Keratinocyte (primary cell): ENCODE measurements around the gene CD81. TPM values are rescaled to one million over a fixed set of nuclear protein-coding genes. Genes with fewer than 3 reads are reported as not detected.

Experiments used
- DNase-seq: peaks from one replicate; pipeline ENCODE4 v3.0.0-alpha.2; 2011; ENCODE audit warnings: low read depth, missing footprints, low spot score
- FAIRE-seq: peaks from 2 replicates; lab custom pipeline; 2011; peaks lifted over from hg19 to GRCh38; lab: Jason Lieb, UNC
- H2AFZ ChIP-seq: 2 replicates; pipeline ENCODE4 v1.6.0; 2012; ENCODE audit warnings: low read length, control low read depth, inconsistent platforms; ENCODE audit not compliant: control insufficient read depth
- H3K27ac ChIP-seq: 2 replicates; pipeline ENCODE4 v1.5.1; 2011; ENCODE audit warnings: low read length; ENCODE audit not compliant: control insufficient read depth, insufficient read depth
- H3K27me3 ChIP-seq: 3 replicates; pipeline ENCODE4 v1.6.0; 2011; ENCODE audit warnings: low read length; ENCODE audit not compliant: control insufficient read depth, insufficient read depth; ENCODE audit errors: extremely low read depth
- H3K36me3 ChIP-seq, 2 experiments: 2 replicates in 1 of 2; 3 replicates in 1 of 2; pipeline ENCODE4 v1.5.1; 2011; ENCODE audit warnings: low read length in 2 of 2, mild to moderate bottlenecking in 1 of 2; ENCODE audit not compliant: control insufficient read depth in 2 of 2, insufficient read depth in 2 of 2; ENCODE audit errors: extremely low read depth in 1 of 2
- H3K4me1 ChIP-seq: 3 replicates; pipeline ENCODE4 v1.5.1; 2011; ENCODE audit warnings: low read length; ENCODE audit not compliant: control insufficient read depth, insufficient read depth; ENCODE audit errors: extremely low read depth
- H3K4me2 ChIP-seq: 3 replicates; pipeline ENCODE4 v1.6.0; 2011; ENCODE audit warnings: low read depth, low read length; ENCODE audit not compliant: control insufficient read depth, insufficient read depth; ENCODE audit errors: extremely low read depth
- H3K4me3 ChIP-seq, 3 experiments: fragments of 200-600 bp in 1 of 3; sonication (generic) in 1 of 3; 2 replicates in 2 of 3; 3 replicates in 1 of 3; pipeline ENCODE4 v1.5.1; 2011 to 2016; ENCODE audit warnings: low read length in 3 of 3, mild to moderate bottlenecking in 3 of 3, control low read depth in 2 of 3, inconsistent platforms in 1 of 3, low read depth in 1 of 3, mixed read lengths in 1 of 3, mixed run types in 1 of 3, moderate library complexity in 1 of 3; ENCODE audit not compliant: control insufficient read depth in 2 of 3, insufficient read depth in 2 of 3; ENCODE audit errors: extremely low read depth in 1 of 3
- H3K79me2 ChIP-seq: 2 replicates; pipeline ENCODE4 v1.6.0; 2012; ENCODE audit warnings: low read length; ENCODE audit not compliant: control insufficient read depth, insufficient read depth
- H3K9ac ChIP-seq: 3 replicates; pipeline ENCODE4 v1.6.0; 2011; ENCODE audit warnings: low read length; ENCODE audit not compliant: control insufficient read depth, insufficient read depth; ENCODE audit errors: extremely low read depth
- H3K9me1 ChIP-seq: 3 replicates; pipeline ENCODE4 v1.6.0; 2011; ENCODE audit warnings: low read length; ENCODE audit not compliant: control insufficient read depth, insufficient read depth; ENCODE audit errors: extremely low read depth
- H3K9me3 ChIP-seq: 2 replicates; pipeline ENCODE4 v1.5.1; 2012; ENCODE audit warnings: low read depth, low read length; ENCODE audit not compliant: control insufficient read depth
- H4K20me1 ChIP-seq: 3 replicates; pipeline ENCODE4 v1.6.0; 2011; ENCODE audit warnings: low read length; ENCODE audit not compliant: control insufficient read depth, insufficient read depth; ENCODE audit errors: extremely low read depth
- EZH2 ChIP-seq: IDR thresholded peaks from one replicate; pipeline ENCODE4 v1.6.1; 2012; ENCODE audit warnings: inconsistent platforms, mild to moderate bottlenecking, low read length, moderate library complexity
- dilution Hi-C: fragments of 300-500 bp; cut with MboI; formaldehyde crosslinking; loops from one replicate; pipeline ENCODE4 v1.7.0; 2020; ENCODE audit warnings: low sequenced_read_pairs; ENCODE audit not compliant: extremely low pct_ligation_motif_present
- polyA plus RNA-seq, 5 experiments: library from polyadenylated mRNA; depleted of rRNA in 3 of 5; stranded (reverse) in 3 of 5; stranded (forward) in 1 of 5; unstranded in 1 of 5; fragments of >200 nt; gene quantifications; 1 replicate in 1 of 5; 2 replicates in 3 of 5; 3 replicates in 1 of 5; pipeline versions ENCODE4 v1.2.1 to v1.2.3, GENCODE V29; 2011 to 2012; ENCODE audit warnings: missing spikeins in 2 of 5, low read depth in 1 of 5, low replicate concordance in 1 of 5
- TF ChIP-seq, protein P1 (sequence below), 3 experiments: IDR thresholded peaks in 1 of 3; conservative IDR thresholded peaks in 1 of 3; optimal IDR thresholded peaks in 1 of 3; 2 replicates in 2 of 3; 3 replicates in 1 of 3; pipeline versions ENCODE3 to v1.5.1; 2011; ENCODE audit warnings: low read length in 3 of 3, mild to moderate bottlenecking in 3 of 3, moderate library complexity in 2 of 3, control low read depth in 1 of 3, inconsistent platforms in 1 of 3; ENCODE audit not compliant: insufficient read depth in 2 of 3; ENCODE audit errors: extremely low read depth in 1 of 3

CD81 gene
- polyA plus RNA-seq, 1 donor (not counting 4 experiments of a cell fraction or from before 2014, with no cell fraction given) = 194 TPM

DNA sequence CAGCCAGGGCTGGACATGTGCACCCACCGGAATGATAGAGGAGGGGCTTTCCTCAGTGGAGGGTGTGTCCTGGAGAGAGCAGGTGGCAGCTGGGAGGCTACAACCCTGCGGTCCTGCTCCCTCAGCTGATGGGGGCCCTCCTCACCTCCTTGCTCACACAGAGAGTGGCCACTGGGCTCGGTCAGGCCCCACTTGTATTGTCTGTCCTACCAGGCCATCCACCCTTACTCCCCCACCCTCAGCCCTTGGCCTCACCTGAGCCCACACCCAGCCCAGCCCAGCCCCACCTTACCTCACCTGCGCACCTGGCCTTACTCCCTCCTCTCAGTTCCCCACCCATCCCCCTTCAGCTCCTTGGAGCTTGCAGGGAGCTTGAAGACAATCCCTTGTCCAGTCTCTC, 64.1 kb downstream of the CD81 start:
- Histone ChIP-seq H2AFZ (no peak overlapping the region), H3K4me3 (no peak overlapping the region), H3K4me1 (no peaks in the 10 kb centered on the region), H4K20me1 (no peaks in the 10 kb centered on the region), H3K9ac (no peak overlapping the region), H3K79me2 (no peaks in the 10 kb centered on the region), H3K9me1 (no peaks in the 10 kb centered on the region), H3K9me3 (no peaks in the 10 kb centered on the region), H3K27me3 (peaks cover 23% of the 10 kb centered on the region), H3K4me2 (no peak overlapping the region), H3K36me3 (no peaks in the 10 kb centered on the region), H3K27ac (no peak overlapping the region)
- dilution Hi-C loops = no loop called here
- no peak for DNase-seq
- TF ChIP-seq EZH2 = no peak
- TF ChIP-seq, protein P1, sequence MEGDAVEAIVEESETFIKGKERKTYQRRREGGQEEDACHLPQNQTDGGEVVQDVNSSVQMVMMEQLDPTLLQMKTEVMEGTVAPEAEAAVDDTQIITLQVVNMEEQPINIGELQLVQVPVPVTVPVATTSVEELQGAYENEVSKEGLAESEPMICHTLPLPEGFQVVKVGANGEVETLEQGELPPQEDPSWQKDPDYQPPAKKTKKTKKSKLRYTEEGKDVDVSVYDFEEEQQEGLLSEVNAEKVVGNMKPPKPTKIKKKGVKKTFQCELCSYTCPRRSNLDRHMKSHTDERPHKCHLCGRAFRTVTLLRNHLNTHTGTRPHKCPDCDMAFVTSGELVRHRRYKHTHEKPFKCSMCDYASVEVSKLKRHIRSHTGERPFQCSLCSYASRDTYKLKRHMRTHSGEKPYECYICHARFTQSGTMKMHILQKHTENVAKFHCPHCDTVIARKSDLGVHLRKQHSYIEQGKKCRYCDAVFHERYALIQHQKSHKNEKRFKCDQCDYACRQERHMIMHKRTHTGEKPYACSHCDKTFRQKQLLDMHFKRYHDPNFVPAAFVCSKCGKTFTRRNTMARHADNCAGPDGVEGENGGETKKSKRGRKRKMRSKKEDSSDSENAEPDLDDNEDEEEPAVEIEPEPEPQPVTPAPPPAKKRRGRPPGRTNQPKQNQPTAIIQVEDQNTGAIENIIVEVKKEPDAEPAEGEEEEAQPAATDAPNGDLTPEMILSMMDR (optimal IDR thresholded peaks at IDR 0.05 in 1 of 3, IDR thresholded peaks at IDR 0.05 in 1 of 3, conservative IDR thresholded peaks at IDR 0.05 in 1 of 3; ENCODE audit: extremely low read depth in 1 of 3, insufficient read depth in 2 of 3, low read length in 3 of 3) = no peak
- FAIRE-seq = no peak

DNA sequence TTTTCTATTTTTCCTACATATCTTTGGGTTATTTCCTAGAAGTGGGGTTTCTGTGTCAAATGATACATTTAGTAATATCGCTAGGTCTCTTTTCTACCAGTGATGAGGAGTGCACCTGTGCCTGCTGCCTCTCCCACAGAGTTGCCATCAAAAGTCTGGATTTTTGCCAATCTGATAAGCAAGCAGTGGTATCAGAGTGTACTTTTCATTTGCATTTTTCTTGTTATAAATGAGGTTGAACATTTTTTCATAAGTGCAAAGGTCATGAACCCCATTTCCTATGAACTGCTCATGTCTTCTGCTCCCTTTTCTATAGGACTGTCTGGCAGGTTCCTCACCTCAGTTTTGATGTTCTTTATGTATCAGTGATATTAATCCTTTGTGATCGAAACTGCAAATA, 65.5 kb downstream of the CD81 start:
- H3K36me3 ChIP-seq = no peaks in the 10 kb centered on the region
- FAIRE-seq (no peak), DNase-seq (no peak)
- no peak for TF ChIP-seq EZH2
- TF ChIP-seq, protein P1 (optimal IDR thresholded peaks at IDR 0.05 in 1 of 3, IDR thresholded peaks at IDR 0.05 in 1 of 3, conservative IDR thresholded peaks at IDR 0.05 in 1 of 3; ENCODE audit: extremely low read depth in 1 of 3, insufficient read depth in 2 of 3, low read length in 3 of 3) = no peak
- H3K4me2 ChIP-seq = no peak overlapping the region
- H3K9me1 ChIP-seq = no peaks in the 10 kb centered on the region
- H3K9me3 ChIP-seq = no peaks in the 10 kb centered on the region
- H3K79me2 ChIP-seq = no peaks in the 10 kb centered on the region
- H3K4me1 ChIP-seq = no peaks in the 10 kb centered on the region
- H3K27ac ChIP-seq = no peak overlapping the region
- H3K27me3 ChIP-seq = peaks cover 36% of the 10 kb centered on the region
- H3K9ac ChIP-seq = no peak overlapping the region
- H4K20me1 ChIP-seq = no peaks in the 10 kb centered on the region
- no peak overlapping the region for H3K4me3 ChIP-seq
- dilution Hi-C loops = no loop called here
- H2AFZ ChIP-seq = no peak overlapping the region
